ENCODE results near the gene SLC39A7.

The SLC39A7 gene

DNA sequence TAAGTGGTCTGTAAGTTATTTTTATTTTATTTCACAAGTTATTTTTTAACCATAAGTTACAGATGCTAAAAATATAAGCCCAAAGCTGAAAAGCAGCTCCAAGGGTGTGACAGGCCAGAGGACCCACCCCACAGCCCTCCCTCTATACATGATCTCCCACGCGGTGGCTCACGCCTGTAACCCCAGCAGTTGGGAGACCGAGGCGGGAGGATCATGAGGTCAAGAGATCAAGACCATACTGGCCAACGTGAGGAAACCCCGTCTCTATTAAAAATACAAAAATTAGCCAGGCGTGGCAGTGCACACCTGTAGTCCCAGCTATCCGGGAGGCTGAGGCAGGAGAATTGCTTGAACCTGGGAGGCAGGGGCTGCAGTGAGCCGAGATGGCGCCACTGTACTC is 40.6 kb upstream of the SLC39A7 start:
- Histone ChIP-seq H2BK5ac (ENCODE audit: low read length) (no peak overlapping the region), H3K4me2 (ENCODE audit: low read length) (no peak overlapping the region), H3K79me2 (ENCODE audit: control insufficient read depth, insufficient read depth, low read length) (no peaks in the 10 kb centered on the region), H3K36me3 (ENCODE audit: control insufficient read depth, insufficient read depth, low read length) (no peaks in the 10 kb centered on the region), H3K27me3 (ENCODE audit: insufficient read depth, low read length, poor library complexity) (no peaks in the 10 kb centered on the region), H3K4ac (ENCODE audit: low read depth, low read length) (no peak overlapping the region), H3K23ac (ENCODE audit: low read length) (no peak overlapping the region), H3K4me1 (ENCODE audit: control insufficient read depth, low read depth, low read length) (no peaks in the 10 kb centered on the region), H4K8ac (ENCODE audit: low read depth, low read length) (no peak overlapping the region), H2AK5ac (ENCODE audit: low read length) (no peak overlapping the region), H2BK120ac (ENCODE audit: low read depth, low read length) (no peak overlapping the region), H4K5ac (ENCODE audit: low read length) (no peak overlapping the region), H3K79me1 (ENCODE audit: low read length) (no peaks in the 10 kb centered on the region), H3K56ac (ENCODE audit: low read length) (no peak overlapping the region), H2BK15ac (replicated peaks; ENCODE audit: low read depth) (no peak overlapping the region), H3K9ac (ENCODE audit: low read length) (no peak overlapping the region), H3K27ac (ENCODE audit: low read depth, low read length) (no peak overlapping the region), H3K4me3 (ENCODE audit: low read length) (no peak overlapping the region), H3K18ac (ENCODE audit: low read length) (no peak overlapping the region)
- WGBS (ENCODE audit: extremely low coverage, insufficient coverage, low lambda C conversion rate): no CpG with 5 or more reads among the region's 11 CpGs
- DNase-seq: no peak

DNA sequence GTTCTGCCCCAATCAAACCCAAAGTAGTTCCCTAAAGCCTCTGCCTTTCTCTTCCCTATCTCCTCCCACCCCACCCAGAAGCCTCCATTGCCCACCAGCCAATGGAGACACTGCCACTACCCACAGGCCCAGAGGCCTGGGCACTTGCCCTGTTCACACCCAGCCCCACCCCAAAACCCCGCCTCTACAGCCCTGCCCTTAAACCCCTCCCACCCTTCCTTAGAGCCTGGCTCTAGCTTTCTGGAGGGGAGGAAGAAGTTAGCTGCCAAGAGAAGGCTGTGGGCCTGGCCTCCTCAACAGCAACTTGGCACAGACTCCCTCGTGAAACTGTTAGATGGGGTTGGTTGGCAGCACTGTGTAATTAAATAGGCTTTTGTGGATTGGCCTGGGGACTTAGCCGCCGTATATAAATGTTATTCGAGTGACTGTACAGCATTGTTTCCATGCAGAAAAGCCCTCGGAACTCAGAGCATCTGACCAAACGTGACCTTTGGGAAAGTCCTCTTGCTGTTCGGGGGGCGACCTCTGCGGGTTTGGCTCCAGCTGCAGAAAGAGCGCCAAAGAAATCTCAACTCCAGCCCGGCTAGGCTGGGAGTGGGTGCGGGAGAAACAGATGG is 39.8 kb upstream of the SLC39A7 start:
- H3K4ac ChIP-seq (ENCODE audit: low read depth, low read length): no peak overlapping the region
- peak; percentile 21 for DNase-seq
- H2BK5ac ChIP-seq (ENCODE audit: low read length): no peak overlapping the region
- no peak overlapping the region for H4K5ac ChIP-seq (ENCODE audit: low read length)
- H3K27ac ChIP-seq (ENCODE audit: low read depth, low read length): no peak overlapping the region
- no peak overlapping the region for H3K4me2 ChIP-seq (ENCODE audit: low read length)
- H2BK120ac ChIP-seq (ENCODE audit: low read depth, low read length): no peak overlapping the region
- H3K18ac ChIP-seq (ENCODE audit: low read length): no peak overlapping the region
- no peaks in the 10 kb centered on the region for H3K79me1 ChIP-seq (ENCODE audit: low read length)
- no peak overlapping the region for H3K9ac ChIP-seq (ENCODE audit: low read length)
- no peaks in the 10 kb centered on the region for H3K79me2 ChIP-seq (ENCODE audit: control insufficient read depth, insufficient read depth, low read length)
- H3K4me1 ChIP-seq (ENCODE audit: control insufficient read depth, low read depth, low read length): no peaks in the 10 kb centered on the region
- H3K36me3 ChIP-seq (ENCODE audit: control insufficient read depth, insufficient read depth, low read length): no peaks in the 10 kb centered on the region
- H4K8ac ChIP-seq (ENCODE audit: low read depth, low read length): no peak overlapping the region
- WGBS (ENCODE audit: extremely low coverage, insufficient coverage, low lambda C conversion rate): no CpG with 5 or more reads among the region's 13 CpGs
- no peak overlapping the region for H3K23ac ChIP-seq (ENCODE audit: low read length)
- no peaks in the 10 kb centered on the region for H3K27me3 ChIP-seq (ENCODE audit: insufficient read depth, low read length, poor library complexity)
- H2BK15ac ChIP-seq (replicated peaks; ENCODE audit: low read depth): no peak overlapping the region
- H3K4me3 ChIP-seq (ENCODE audit: low read length): no peak overlapping the region
- no peak overlapping the region for H2AK5ac ChIP-seq (ENCODE audit: low read length)
- H3K56ac ChIP-seq (ENCODE audit: low read length): peak overlapping the region; percentile 22

DNA sequence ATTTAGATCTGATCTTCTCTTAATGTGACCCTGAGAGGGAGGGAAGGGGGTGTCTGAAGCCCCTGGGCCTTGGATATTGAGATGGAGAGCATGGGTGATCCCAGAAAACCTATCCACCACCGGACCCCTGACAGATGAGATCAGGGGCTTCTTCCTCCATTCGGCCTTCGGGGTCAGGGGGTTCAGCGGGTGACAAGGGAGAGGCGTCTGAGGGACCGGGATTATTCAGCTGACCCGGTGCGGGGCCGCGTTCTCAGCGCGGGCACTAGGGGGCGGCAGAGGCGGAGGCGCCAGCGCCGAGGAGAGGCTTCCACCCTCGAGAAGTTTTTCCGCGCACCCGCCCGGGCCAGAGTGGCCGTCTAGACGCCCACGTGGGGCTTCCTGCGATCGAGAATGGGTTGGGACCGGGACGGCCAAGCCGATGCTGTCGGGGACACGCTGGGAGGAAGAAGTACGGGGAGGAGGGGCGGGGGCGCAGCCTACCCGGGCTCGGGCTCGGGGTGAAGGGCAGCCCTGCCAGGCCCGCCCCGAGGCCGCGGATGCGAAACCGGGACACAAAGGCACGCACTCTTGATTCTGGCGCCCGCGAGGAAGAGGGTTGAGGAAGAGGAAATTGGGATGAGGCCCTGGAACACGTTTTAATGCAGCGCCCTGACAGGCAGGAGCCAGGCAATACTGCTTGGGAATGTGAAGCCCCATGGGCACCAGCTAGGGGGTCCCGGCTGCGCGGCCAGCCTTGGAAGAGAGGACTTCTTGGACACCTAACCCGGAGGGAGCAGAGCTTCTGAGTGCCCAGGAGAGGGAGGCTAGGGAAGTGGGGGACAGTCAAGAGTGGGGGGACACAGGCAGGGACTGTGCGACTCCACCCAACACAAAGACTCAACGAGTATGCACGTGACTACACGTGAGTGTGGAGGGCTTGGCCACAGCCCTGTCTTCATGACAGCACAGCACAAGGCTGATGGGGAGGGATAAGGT is 39.0 kb upstream of the SLC39A7 start:
- H3K4ac ChIP-seq (ENCODE audit: low read depth, low read length): no peak overlapping the region
- peak overlapping the region; percentile 84 for H3K56ac ChIP-seq (ENCODE audit: low read length)
- H2BK15ac ChIP-seq (replicated peaks; ENCODE audit: low read depth): no peak overlapping the region
- no peak overlapping the region for H3K18ac ChIP-seq (ENCODE audit: low read length)
- H3K4me3 ChIP-seq (ENCODE audit: low read length): peak overlapping the region; percentile 29
- H4K5ac ChIP-seq (ENCODE audit: low read length): no peak overlapping the region
- no peaks in the 10 kb centered on the region for H3K36me3 ChIP-seq (ENCODE audit: control insufficient read depth, insufficient read depth, low read length)
- H3K27ac ChIP-seq (ENCODE audit: low read depth, low read length): no peak overlapping the region
- no CpG with 5 or more reads among the region's 58 CpGs for WGBS (ENCODE audit: extremely low coverage, insufficient coverage, low lambda C conversion rate)
- H3K79me1 ChIP-seq (ENCODE audit: low read length): no peaks in the 10 kb centered on the region
- no peak overlapping the region for H3K23ac ChIP-seq (ENCODE audit: low read length)
- H3K9ac ChIP-seq (ENCODE audit: low read length): peak overlapping the region; percentile 73
- no peak overlapping the region for H2BK120ac ChIP-seq (ENCODE audit: low read depth, low read length)
- no peaks in the 10 kb centered on the region for H3K4me1 ChIP-seq (ENCODE audit: control insufficient read depth, low read depth, low read length)
- no peaks in the 10 kb centered on the region for H3K79me2 ChIP-seq (ENCODE audit: control insufficient read depth, insufficient read depth, low read length)
- H4K8ac ChIP-seq (ENCODE audit: low read depth, low read length): no peak overlapping the region
- peak; percentile 56 for DNase-seq
- peak overlapping the region; percentile 64 for H3K4me2 ChIP-seq (ENCODE audit: low read length)
- H2AK5ac ChIP-seq (ENCODE audit: low read length): no peak overlapping the region
- no peak overlapping the region for H2BK5ac ChIP-seq (ENCODE audit: low read length)
- H3K27me3 ChIP-seq (ENCODE audit: insufficient read depth, low read length, poor library complexity): no peaks in the 10 kb centered on the region

DNA sequence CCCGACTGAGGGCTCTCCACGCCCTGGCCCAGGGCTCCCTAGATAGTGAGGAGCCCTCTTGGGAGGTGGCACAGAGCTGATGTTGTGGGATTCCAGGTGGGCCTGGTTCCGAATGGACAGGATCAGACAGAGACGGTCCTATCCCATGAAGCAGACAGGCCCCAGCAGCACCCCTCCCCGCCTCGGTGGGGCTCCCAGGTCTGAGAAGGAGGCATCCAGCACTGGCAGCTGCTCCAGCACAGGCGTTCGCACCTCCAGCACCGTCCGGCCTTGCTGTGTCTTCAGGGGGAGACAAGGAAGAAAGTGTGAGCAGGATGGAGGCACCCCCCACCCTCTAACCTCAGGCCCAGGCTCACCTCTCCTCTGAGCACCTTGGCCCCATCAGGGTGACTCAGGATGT is 37.1 kb upstream of the SLC39A7 start:
- no peak overlapping the region for H4K5ac ChIP-seq (ENCODE audit: low read length)
- H2BK15ac ChIP-seq (replicated peaks; ENCODE audit: low read depth): no peak overlapping the region
- no peak overlapping the region for H3K18ac ChIP-seq (ENCODE audit: low read length)
- H3K4ac ChIP-seq (ENCODE audit: low read depth, low read length): no peak overlapping the region
- no peaks in the 10 kb centered on the region for H3K27me3 ChIP-seq (ENCODE audit: insufficient read depth, low read length, poor library complexity)
- no peak overlapping the region for H3K27ac ChIP-seq (ENCODE audit: low read depth, low read length)
- no peak overlapping the region for H2BK5ac ChIP-seq (ENCODE audit: low read length)
- H3K79me2 ChIP-seq (ENCODE audit: control insufficient read depth, insufficient read depth, low read length): no peaks in the 10 kb centered on the region
- no peak overlapping the region for H4K8ac ChIP-seq (ENCODE audit: low read depth, low read length)
- no peak overlapping the region for H2AK5ac ChIP-seq (ENCODE audit: low read length)
- no peaks in the 10 kb centered on the region for H3K36me3 ChIP-seq (ENCODE audit: control insufficient read depth, insufficient read depth, low read length)
- no peak overlapping the region for H3K9ac ChIP-seq (ENCODE audit: low read length)
- no peak overlapping the region for H3K4me2 ChIP-seq (ENCODE audit: low read length)
- no CpG with 5 or more reads among the region's 10 CpGs for WGBS (ENCODE audit: extremely low coverage, insufficient coverage, low lambda C conversion rate)
- no peaks in the 10 kb centered on the region for H3K79me1 ChIP-seq (ENCODE audit: low read length)
- no peaks in the 10 kb centered on the region for H3K4me1 ChIP-seq (ENCODE audit: control insufficient read depth, low read depth, low read length)
- no peak overlapping the region for H3K56ac ChIP-seq (ENCODE audit: low read length)
- DNase-seq: no peak
- no peak overlapping the region for H3K4me3 ChIP-seq (ENCODE audit: low read length)
- no peak overlapping the region for H3K23ac ChIP-seq (ENCODE audit: low read length)
- H2BK120ac ChIP-seq (ENCODE audit: low read depth, low read length): no peak overlapping the region

DNA sequence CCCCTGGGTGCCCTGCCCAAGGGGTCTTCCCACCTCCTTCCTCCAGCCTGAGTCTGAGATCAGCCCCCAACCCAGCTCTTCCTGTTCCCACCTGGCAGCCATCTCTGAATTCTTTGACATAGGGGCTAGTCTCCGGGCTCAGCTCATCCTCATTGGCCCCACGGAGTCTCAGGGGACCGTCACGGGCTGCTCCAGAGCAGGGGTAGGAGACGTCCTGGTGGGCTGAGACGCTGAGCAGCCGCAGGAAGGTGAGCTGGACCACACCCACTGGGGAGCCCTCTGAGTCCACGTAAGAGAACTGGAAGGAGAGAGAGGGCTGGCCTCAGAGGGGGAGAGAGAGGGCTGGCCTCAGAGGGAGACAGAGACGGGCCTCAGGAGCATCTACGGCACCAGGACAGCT is 36.5 kb upstream of the SLC39A7 start:
- Histone ChIP-seq H3K4me2 (ENCODE audit: low read length) (no peak overlapping the region), H3K79me1 (ENCODE audit: low read length) (no peaks in the 10 kb centered on the region)
- WGBS (ENCODE audit: extremely low coverage, insufficient coverage, low lambda C conversion rate): no CpG with 5 or more reads among the region's 10 CpGs

More for the DNA sequence above, 36.5 kb upstream of the SLC39A7 start:
- H4K8ac ChIP-seq (ENCODE audit: low read depth, low read length): no peak overlapping the region
- no peak overlapping the region for H3K4me3 ChIP-seq (ENCODE audit: low read length)
- no peak overlapping the region for H4K5ac ChIP-seq (ENCODE audit: low read length)
- no peak overlapping the region for H2BK120ac ChIP-seq (ENCODE audit: low read depth, low read length)
- DNase-seq: no peak
- no peaks in the 10 kb centered on the region for H3K4me1 ChIP-seq (ENCODE audit: control insufficient read depth, low read depth, low read length)
- H3K56ac ChIP-seq (ENCODE audit: low read length): no peak overlapping the region
- H2AK5ac ChIP-seq (ENCODE audit: low read length): no peak overlapping the region
- no peaks in the 10 kb centered on the region for H3K79me2 ChIP-seq (ENCODE audit: control insufficient read depth, insufficient read depth, low read length)
- H3K27me3 ChIP-seq (ENCODE audit: insufficient read depth, low read length, poor library complexity): no peaks in the 10 kb centered on the region
- H3K9ac ChIP-seq (ENCODE audit: low read length): no peak overlapping the region
- H3K36me3 ChIP-seq (ENCODE audit: control insufficient read depth, insufficient read depth, low read length): no peaks in the 10 kb centered on the region
- no peak overlapping the region for H3K23ac ChIP-seq (ENCODE audit: low read length)
- no peak overlapping the region for H3K27ac ChIP-seq (ENCODE audit: low read depth, low read length)
- no peak overlapping the region for H2BK5ac ChIP-seq (ENCODE audit: low read length)
- no peak overlapping the region for H2BK15ac ChIP-seq (replicated peaks; ENCODE audit: low read depth)
- no peak overlapping the region for H3K18ac ChIP-seq (ENCODE audit: low read length)
- H3K4ac ChIP-seq (ENCODE audit: low read depth, low read length): no peak overlapping the region
